Stimulated activated CD4-positive, alpha-beta T cell treated with anti-CD3 and anti-CD28 coated beads, Interleukin-4, amount 100 ng/mL, for 4 hours (primary cell): ENCODE data around the gene EN1.

Experiments used
- DNase-seq, 2 experiments: peaks; one replicate each; pipeline ENCODE4 v3.0.0-alpha.2; 2020

EN1 gene

GRCh38 chr2:118846953-118847761 lies at the start of gene EN1:
EN1 (minus strand) TSS chr2:118847648; CDS start chr2:118847167, 481 bp downstream.
- DNase-seq = no peak

- no peak for DNase-seq
These were observed 45.7 kb upstream of the EN1 start for GRCh38 chr2:118893100-118893499.

GRCh38 chr2:118889995-118890394 lies 42.5 kb upstream of the EN1 start:
- no peak for DNase-seq

- DNase-seq = no peak
These were observed 36.3 kb upstream of the EN1 start for GRCh38 chr2:118883792-118884191.

GRCh38 chr2:118882693-118883336 lies 35.4 kb upstream of the EN1 start:
- peak; percentile 51 to 61 for DNase-seq

- peak; percentile 53 to 62 for DNase-seq
These were observed 34.2 kb upstream of the EN1 start for GRCh38 chr2:118881490-118882129.

GRCh38 chr2:118880501-118880900 lies 33.1 kb upstream of the EN1 start:
- no peak for DNase-seq

GRCh38 chr2:118878531-118879149 lies 31.2 kb upstream of the EN1 start:
- DNase-seq = no peak

- DNase-seq = no peak
These were observed 27.9 kb upstream of the EN1 start for GRCh38 chr2:118875318-118875717.

- no peak for DNase-seq
These were observed 26.9 kb upstream of the EN1 start for GRCh38 chr2:118874324-118874723.

- DNase-seq = no peak
These were observed 17.7 kb upstream of the EN1 start for GRCh38 chr2:118865106-118865505.

- no peak for DNase-seq
These were observed 16.8 kb upstream of the EN1 start for GRCh38 chr2:118864207-118864606.

GRCh38 chr2:118861731-118862130 lies 14.3 kb upstream of the EN1 start:
- no peak for DNase-seq

GRCh38 chr2:118861242-118861641 lies 13.8 kb upstream of the EN1 start:
- DNase-seq = no peak

- no peak for DNase-seq
These were observed 13.1 kb upstream of the EN1 start for GRCh38 chr2:118860506-118860905.

- no peak for DNase-seq
These were observed 11.8 kb upstream of the EN1 start for GRCh38 chr2:118859157-118859770.

- no peak for DNase-seq
These were observed 11.2 kb upstream of the EN1 start for GRCh38 chr2:118858485-118859156.

GRCh38 chr2:118857677-118858484 lies 10.4 kb upstream of the EN1 start:
- no peak for DNase-seq

- DNase-seq = no peak
These were observed 9.7 kb upstream of the EN1 start for GRCh38 chr2:118856978-118857676.

GRCh38 chr2:118856330-118856977 lies 9.0 kb upstream of the EN1 start:
- no peak for DNase-seq
